OCI-M1 (cell line): ENCODE results near the gene TMEM147.
"Not testable (repeated sequence)": the region's sequence is repeated elsewhere in the genome, so short reads cannot be mapped to it uniquely, and the experiment has no call there.

Experiments
- DNase-seq: peaks from one replicate; lab custom pipeline; 2025; lab: John Stamatoyannopoulos, UW

Gene TMEM147

DNA sequence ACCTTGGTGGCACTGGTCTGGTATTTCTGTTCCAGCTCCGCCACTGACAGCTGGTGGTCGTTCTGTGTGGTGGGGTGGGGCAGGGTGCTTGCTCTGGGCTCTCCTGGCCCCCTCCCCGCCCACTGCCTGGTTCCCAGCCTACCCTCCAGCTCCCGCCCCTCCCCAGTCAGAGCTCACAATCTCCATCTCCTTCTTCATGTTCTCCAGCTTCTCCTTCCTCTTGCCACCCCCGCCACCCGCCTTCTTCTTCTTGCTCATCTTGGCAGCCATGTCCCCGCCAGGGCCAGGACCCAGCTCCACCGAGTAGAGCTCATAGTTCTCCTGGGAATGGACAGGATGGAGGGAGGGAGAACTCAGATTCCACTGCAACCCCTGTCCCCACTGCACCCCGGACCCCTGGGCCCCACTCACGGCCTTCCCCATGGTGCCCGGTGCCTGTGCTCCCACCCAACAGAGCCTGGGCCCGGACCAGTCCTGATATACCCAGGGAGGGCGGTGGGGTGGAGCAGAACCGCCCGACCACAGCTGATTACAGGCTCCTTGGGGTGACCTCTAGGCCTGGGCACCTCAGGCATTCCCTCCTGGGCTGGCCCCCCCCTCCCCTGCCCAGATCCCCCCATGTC is 17.9 kb downstream of the TMEM147 start, which contains the start of gene ATP4A:
ATP4A (minus strand) TSS at position 452 of the 623 bp plus-strand sequence; CDS start at position 423, 29 bp downstream.
- DNase-seq, result no peak

- no peak for DNase-seq
These were observed 19.8 kb downstream of the TMEM147 start for GRCh38 chr19:35565016-35565856.

DNA sequence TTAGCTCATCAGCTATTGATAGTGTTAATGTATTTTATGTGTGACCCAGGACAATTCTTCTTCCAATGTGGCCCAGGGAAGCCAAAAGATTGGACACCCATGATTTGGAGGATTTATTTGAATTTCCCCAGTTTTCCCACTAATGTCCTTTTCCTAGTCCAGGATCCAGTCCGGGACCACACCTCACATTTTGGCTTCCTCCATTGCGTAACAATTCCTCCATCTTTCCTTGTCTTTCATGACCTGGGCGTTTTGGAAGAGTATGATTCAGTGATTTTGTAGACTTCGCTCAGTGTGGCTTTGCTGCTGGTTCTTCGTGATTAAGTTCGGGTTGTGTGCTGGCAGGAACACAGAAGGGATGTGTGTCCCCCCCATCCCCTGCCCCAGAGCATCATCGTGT is 21.3 kb downstream of the TMEM147 start:
- no peak for DNase-seq

GRCh38 chr19:35569281-35569781 is 23.9 kb downstream of the TMEM147 start:
- DNase-seq, result no peak

- no peak for DNase-seq
These were observed 26.1 kb downstream of the TMEM147 start for GRCh38 chr19:35571406-35571965.

GRCh38 chr19:35577918-35578317 is 32.5 kb downstream of the TMEM147 start:
- DNase-seq, result no peak

GRCh38 chr19:35578707-35579106 is 33.3 kb downstream of the TMEM147 start:
- DNase-seq, result no peak

DNA sequence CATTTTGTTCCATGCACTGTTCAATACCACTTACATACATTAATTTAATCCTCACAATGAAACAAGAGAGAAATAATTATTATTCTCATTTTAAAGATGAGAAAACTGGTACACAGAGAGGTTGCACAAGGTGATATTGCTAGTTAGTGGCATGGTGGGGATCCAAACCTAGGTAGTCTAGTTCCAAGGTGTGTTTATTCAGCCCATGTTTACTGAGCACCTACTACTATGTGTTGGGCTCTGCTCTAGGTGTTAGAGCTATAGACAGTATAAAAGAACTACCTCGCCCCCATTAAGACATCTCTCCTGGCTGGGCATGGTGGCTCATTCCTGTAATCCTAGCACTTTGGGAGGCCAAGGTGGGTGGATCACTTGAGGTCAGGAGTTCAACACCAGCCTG is 37.3 kb downstream of the TMEM147 start:
- no peak for DNase-seq

- no peak for DNase-seq
These were observed 40.4 kb downstream of the TMEM147 start, which contains the start of gene PMIS2 for GRCh38 chr19:35585848-35586247. Gene PMIS2, plus strand, starts transcription at chr19:35586173. Its CDS starts 87 bp downstream, at chr19:35586260.

DNA sequence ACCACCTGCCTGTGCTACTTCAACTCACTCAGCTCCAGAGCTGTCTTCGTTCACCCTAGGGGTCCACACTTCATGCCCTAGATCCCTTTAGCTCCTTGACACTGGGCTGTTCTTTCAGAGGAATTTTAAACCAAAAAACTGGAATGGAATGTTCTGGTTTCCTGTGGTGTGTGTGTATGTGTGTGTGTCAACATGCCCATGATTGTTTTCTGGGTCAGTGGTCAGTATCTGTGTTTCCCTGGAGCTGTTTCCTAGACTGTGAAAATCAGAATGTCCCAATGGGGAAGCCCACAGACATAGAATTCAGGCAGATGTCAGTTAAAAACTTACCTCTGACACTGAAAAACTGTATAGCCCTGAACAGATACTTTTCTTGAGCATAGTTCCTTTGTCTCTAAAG is 41.9 kb downstream of the TMEM147 start:
- DNase-seq, result no peak

GRCh38 chr19:35590875-35591274 is 45.4 kb downstream of the TMEM147 start:
- no peak for DNase-seq

DNA sequence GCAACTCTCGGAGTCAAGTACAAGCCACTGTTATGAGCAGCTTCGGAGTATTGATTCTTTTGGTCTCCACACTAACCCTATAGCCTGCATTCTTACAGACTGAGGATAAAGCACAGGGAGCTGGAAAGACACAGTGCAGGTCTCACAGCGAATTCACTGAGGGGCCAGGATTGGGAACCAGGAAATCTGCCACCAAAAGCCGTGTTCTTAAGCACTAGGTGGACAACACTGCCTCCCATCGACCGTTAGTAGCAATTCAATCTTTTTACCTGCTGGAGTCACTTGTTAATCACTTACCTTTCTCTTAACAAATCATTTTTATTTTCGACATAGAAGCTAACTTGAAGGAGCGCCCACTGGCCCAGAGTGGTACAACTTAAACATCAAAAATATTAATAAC is 46.8 kb downstream of the TMEM147 start:
- peak; percentile 39 for DNase-seq

DNA sequence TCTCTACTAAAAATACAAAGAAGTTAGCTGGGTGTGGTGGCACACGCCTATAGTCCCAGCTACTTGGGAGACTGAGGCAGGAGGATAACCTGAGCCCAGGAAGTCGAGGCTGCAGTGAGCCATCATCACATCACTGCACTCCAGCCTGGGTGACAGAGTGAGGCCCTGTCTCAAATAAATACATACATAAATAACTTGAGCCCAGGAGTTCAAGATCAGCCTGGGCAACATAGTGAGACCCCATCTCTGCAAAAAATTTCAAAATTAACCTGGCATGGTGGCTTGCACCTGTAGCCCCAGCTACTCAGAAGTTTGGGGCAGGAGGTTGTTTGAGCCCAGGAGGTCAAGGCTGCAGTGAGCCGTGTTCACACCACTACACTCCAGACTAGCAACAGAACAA is 49.6 kb downstream of the TMEM147 start:
- DNase-seq, result not testable (repeated sequence)

GRCh38 chr19:35595928-35596327 is 50.5 kb downstream of the TMEM147 start:
- DNase-seq, result no peak

GRCh38 chr19:35596366-35596999 is 51.1 kb downstream of the TMEM147 start:
- peak; percentile 16 for DNase-seq
